ENCODE results near the gene MACROD1.

MACROD1 gene

GRCh38 chr11:64150481-64151239, 15.3 kb downstream of the MACROD1 start:
- peak in 9 of 14 donors; percentile 30 to 90 (median 49) for DNase-seq

- DNase-seq: no peak
Observed at GRCh38 chr11:64150051-64150450, 15.9 kb downstream of the MACROD1 start.

DNA sequence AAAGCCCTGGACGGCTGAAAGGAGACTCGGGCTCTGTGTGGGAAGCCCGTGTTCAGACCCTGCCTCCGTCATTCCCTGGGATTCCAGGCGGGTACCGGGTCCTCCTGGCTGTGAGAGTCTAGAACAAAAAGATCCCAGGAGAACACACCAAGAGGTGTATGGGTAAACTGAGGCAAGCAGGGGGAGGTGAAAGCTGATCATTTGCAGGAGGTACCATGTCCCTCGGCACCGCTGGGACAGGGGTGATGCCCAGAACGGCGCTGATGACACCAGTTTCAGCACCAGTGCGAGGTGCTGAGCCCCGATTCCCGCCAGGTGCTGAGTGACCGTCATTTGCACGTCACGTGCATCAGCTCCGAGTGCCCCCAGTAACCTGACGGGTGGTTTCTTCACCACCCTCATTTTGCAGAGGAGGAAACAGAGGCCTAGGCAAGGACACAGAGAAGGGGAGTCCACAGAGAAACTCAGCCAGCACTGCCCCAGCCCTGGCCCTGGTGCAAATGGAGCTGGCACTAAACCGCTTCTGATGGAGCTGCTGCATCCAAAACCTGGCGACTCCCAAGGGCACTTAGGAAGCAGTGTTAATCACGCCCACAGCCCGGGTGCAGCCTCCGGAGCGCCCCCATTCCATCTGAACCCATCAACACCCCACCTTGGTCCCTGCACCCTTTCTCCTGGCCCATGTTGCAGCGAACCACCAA, 16.8 kb downstream of the MACROD1 start:
- peak in 1 of 14 donors; percentile 40 for DNase-seq

GRCh38 chr11:64148226-64148916, 17.5 kb downstream of the MACROD1 start:
- DNase-seq: peak in 13 of 14 donors; percentile 36 to 88 (median 78)

GRCh38 chr11:64146036-64146955, 19.6 kb downstream of the MACROD1 start:
- DNase-seq: peak in 4 of 14 donors; percentile 13 to 35 (median 26)

GRCh38 chr11:64144587-64145472, 21.1 kb downstream of the MACROD1 start:
- DNase-seq: no peak

DNA sequence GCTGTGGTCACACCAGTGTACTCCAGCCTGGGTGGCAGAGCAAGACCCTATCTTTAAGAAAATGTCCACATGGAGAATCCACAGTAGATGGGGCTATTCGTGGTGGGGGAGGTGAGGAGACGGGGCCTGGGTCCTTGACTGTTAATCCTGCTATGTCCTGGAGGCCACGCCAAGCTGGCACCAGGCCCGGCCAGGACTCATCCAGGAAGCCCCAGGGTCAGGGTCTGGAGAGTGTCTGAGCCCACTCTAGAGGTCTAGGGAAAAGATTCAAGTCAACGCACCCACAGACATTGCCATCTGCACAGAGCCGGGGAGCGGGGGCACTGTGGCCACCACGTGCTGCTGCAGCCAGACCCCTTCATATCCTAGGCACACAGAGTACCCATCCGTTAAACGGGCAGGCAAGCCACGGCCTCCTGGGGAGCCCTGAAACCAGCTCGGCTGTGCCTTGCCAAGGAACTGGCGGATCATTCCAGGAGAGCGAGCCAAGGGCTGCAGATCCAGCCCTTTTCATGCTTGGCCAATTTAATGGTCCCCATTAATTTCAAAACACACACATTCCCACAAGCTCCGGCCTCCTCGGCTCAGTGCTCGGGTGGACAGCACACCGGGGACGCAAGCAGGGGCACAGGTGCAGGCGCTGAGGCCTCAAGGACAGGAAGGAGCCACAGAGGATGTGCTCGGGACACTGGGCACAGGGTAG, 24.7 kb downstream of the MACROD1 start:
- DNase-seq: peak in 6 of 14 donors; percentile 22 to 95 (median 43)

DNA sequence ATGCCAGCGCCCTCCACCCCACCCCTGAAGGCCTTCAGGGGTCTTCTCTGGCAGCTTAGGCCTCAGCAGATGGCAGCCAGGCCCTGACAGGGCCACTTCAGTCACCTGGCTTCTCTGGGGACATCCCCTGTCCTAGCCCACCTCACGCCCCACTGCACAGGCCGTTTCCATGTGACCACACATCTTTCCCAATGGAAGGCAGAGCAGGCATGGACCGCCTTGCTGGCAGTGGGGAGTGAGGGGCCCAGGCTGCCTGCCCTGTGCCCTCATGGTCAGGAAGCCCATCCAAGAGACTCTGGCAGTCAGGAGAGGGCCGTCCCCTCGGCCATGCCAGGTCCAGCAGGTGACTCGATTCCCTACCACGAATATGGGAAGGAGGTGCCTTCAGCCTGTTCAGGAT, 25.8 kb downstream of the MACROD1 start:
- peak in 1 of 14 donors; percentile 33 for DNase-seq

DNA sequence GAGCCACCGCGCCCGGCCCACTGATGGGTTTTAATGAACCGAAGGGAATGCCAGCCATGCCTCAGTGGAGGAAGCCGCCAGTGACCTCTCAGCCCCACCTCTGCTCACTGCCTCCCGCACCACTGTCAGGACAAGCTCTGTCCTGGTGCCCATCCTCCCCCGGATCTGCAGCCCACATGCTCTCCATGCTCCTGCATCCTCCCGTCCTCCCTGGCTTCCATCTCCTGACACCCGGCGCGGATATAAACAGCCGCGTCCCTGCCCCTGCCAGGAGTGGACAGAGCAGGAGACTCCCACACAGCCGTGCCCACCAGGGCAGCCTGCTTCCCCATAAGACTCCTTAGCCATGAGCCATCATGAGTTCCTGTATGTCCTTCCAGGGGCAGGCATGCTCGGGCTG, 26.9 kb downstream of the MACROD1 start:
- no peak for DNase-seq

GRCh38 chr11:64138398-64138797, 27.5 kb downstream of the MACROD1 start:
- DNase-seq: peak in 1 of 14 donors; percentile 75

DNA sequence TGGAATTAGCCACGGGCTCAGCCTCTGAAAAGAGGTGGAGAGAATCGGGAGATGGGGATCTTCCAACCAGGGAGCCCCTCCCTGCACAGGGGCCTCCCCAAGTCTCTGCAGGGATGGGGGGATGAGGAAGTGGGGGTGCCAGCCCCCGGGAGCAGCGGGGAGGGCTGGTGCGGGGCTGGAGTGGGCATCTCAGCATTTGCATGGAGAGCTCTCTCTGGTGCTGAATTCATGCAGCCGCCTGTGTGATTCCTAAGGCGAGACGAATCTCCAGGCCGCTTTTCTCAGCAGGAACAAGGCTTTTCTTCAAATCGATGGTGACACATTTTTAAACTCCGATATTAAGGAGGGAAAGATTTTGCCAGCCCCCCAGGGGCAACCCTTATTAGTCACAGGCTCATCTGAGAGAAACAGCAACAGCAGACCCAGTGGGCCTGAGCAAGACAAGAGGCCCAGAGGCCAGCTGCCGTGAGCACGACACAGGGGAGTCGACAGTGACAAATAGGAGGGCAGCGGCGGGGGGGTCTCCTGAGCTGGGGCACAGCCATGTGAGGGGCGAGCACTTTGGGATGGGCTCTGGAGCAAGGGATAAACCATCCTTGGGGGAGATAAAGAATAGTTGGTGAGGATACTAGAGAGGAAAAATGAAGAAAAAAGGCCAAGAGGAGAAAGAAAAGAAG, 29.0 kb downstream of the MACROD1 start:
- no peak for DNase-seq

DNA sequence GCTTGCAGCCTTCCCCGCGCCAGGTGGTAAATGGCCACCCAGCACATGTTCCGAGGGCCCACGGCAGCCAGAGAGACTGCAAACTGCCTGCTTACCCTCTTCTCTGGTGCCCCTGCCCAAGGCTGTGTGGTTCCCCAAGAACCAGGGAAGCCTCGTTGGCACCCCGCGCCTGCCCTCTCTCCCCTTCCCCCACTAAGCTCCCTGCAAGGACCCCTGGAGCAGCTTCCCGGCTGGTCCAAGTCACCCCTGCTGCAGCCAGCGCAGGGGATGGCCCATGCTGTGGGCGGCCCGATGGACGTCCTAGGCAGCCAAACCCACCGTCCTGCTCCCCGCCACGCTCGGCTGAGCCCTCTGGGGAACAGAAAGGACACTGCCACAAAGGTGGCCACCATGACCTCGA, 30.2 kb downstream of the MACROD1 start:
- DNase-seq: no peak

DNA sequence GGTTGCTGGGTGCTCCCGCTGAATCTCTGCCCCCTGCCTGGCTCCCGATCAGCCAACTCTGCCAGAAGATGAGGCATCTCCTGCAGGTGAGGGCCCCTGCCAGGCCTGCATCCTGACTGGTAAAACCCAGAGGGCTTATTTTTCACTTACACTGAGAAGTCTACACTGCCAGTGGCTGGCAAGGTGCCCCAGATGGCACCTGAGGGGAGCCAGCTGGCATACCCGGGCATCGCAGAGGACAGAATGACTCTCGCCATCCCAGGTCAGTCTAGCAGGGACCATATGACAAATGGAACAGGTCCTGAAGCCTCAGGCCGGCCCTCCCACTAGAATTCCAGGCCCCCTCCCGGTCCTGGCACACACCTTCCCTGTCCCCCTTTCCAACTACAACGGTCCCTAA, 30.9 kb downstream of the MACROD1 start:
- DNase-seq: peak in 2 of 14 donors; percentile 31 to 95

- DNase-seq: peak in 1 of 14 donors; percentile 60
Observed at GRCh38 chr11:64132982-64133705, 32.8 kb downstream of the MACROD1 start.

- peak in 4 of 14 donors; percentile 11 to 95 (median 36) for DNase-seq
Observed at GRCh38 chr11:64132191-64132771, 33.6 kb downstream of the MACROD1 start.

DNA sequence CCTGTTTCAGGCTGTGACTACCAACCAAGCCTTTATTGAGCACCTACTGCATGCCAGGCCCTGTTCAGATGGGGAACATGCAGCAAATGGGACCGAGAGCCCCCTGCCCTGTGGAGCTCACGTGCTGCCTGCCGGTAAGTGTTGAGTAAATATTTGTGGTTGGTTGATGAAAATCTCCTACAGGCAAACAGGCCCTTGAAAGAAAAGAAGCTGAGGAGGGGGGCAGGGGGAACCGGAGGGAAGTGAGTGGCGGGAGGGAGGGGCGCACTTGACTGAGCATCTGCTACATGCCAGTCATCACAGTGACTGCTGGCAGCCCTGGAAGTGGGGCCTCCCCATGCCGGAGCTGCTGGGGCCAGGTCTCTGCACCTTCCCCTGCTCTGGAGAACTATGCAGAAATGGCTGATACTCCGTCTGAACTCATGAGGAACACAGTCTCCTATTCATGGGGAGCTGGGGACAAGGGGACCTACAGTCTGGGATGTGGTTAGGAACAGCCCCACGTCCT, 34.2 kb downstream of the MACROD1 start:
- DNase-seq: no peak

DNA sequence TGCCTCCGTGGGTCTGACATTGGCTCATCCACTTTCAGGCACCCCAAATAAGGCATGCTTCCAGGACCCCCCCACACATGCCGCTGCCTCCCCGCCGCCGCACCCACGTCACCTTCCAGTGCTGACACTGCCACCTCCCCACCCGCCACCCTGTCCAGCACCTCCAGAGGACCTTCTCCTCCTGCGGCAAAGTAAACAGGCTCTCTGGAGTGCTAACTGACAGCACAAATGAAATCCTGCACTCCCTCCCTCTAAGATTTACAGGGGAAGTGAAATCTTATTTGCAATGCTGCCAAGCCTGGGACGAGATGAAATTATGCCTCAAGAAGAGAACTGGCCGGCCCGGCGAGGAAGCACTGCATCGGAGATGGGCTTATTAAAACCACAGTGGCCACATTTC, 35.3 kb downstream of the MACROD1 start:
- no peak for DNase-seq

- DNase-seq: no peak
Observed at GRCh38 chr11:64129403-64129802, 36.5 kb downstream of the MACROD1 start.

Measured in C1 segment of cervical spinal cord (tissue), 14 donors.